ENCODE results near the gene RGS3.

DNA sequence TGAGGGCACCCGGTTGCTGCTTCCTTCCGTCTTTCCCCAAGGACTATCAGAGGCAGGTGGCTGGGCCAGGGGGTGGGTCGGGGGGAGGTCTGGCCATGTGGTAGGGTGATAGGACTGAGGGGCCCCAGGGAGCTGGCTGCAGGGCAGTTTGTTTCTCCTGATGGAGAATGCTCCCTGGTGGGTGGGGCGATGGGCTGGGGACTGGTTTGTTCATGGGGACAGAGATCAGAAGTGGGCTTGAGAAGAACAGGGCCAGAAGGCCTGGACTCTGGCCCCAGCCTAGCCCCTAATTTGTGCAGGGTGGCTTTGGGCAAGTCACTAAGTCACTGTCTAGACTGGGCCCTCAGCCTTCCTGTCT is 117.4 kb downstream of the RGS3 start:
- TF ChIP-seq, protein P1, sequence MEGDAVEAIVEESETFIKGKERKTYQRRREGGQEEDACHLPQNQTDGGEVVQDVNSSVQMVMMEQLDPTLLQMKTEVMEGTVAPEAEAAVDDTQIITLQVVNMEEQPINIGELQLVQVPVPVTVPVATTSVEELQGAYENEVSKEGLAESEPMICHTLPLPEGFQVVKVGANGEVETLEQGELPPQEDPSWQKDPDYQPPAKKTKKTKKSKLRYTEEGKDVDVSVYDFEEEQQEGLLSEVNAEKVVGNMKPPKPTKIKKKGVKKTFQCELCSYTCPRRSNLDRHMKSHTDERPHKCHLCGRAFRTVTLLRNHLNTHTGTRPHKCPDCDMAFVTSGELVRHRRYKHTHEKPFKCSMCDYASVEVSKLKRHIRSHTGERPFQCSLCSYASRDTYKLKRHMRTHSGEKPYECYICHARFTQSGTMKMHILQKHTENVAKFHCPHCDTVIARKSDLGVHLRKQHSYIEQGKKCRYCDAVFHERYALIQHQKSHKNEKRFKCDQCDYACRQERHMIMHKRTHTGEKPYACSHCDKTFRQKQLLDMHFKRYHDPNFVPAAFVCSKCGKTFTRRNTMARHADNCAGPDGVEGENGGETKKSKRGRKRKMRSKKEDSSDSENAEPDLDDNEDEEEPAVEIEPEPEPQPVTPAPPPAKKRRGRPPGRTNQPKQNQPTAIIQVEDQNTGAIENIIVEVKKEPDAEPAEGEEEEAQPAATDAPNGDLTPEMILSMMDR (IDR thresholded peaks at IDR 0.05; ENCODE audit: insufficient read depth, low read depth, low read length) = no peak
- no peak for TF ChIP-seq EZH2 (IDR thresholded peaks at IDR 0.05; ENCODE audit: insufficient read depth, low read length)

Data from astrocyte (in vitro differentiated cells and primary cell).